ENCODE data around the gene WDFY1. TPM values are rescaled to one million over a fixed set of nuclear protein-coding genes. Genes with fewer than 3 reads are reported as not detected.

The WDFY1 gene
- total and polyA plus RNA-seq, 2 donors: 23.5 to 35.0 TPM

DNA sequence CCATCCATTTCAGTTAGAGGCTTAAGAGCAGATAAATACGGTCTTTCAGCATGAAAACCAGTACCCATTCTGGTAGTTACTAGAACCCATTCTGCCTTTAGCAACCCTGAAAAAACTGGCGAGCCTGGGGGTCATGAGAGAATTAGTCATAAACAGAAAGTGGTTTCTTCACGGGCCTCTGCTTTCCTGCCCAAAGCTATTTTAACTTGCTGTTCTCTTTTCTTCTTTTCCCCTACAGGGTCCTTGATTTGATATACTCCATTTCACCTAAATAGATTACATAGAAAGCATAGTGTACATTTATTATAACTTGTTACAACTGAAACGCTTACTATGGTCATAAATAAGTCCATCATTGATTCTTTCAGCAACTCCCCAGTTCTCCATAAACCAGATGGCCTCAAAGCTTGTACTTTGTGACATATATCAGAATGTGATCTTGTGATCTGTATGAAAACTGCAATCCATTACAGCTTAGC is 48.3 kb downstream of the WDFY1 start:
- H3K9me3 ChIP-seq (ENCODE audit: control insufficient read depth in 2 of 2, insufficient read depth in 1 of 2, low read length in 1 of 2): no peaks in the 10 kb centered on the region
- no peak for DNase-seq (ENCODE audit: low read depth in 6 of 9, low spot score in 9 of 9)
- 80% methylated on average over 4 of the region's 4 CpGs for WGBS
- H3K36me3 ChIP-seq (ENCODE audit: control insufficient read depth in 2 of 2, insufficient read depth in 2 of 2, low read length in 1 of 2): peaks cover 11 to 24% of the 10 kb centered on the region in 2 donors
- H3K4me3 ChIP-seq (ENCODE audit: low read length in 2 of 2): no peak overlapping the region
- no peak overlapping the region for H3K27ac ChIP-seq (ENCODE audit: low read depth in 1 of 2, low read length in 1 of 2)
- no peaks in the 10 kb centered on the region for H3K4me1 ChIP-seq (ENCODE audit: control insufficient read depth in 2 of 2, insufficient read depth in 2 of 2, low read length in 2 of 2)
- H3K27me3 ChIP-seq (ENCODE audit: control insufficient read depth in 2 of 2, insufficient read depth in 1 of 2, low read length in 1 of 2): no peaks in the 10 kb centered on the region

DNA sequence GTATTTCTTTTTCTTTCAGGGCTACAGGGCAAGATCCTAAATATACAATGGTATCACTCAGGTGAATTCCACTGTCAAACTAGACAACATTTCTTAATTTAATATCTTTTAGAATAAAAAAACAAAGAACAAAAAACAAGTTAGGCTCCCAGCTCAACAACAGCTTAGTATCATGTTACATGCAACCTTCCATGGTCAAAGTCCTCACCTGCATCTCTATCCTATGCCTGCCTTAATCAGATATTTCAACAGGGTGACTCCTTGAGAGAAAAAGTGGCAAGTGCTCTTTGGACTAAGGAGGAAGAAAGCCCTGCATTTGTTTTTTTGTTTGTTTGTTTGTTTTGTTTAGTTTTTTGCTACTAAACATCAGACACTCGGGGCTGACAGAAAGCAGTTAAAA is 50.2 kb downstream of the WDFY1 start:
- DNase-seq (ENCODE audit: low read depth in 6 of 9, low spot score in 9 of 9): no peak
- no peaks in the 10 kb centered on the region for H3K4me1 ChIP-seq (ENCODE audit: control insufficient read depth in 2 of 2, insufficient read depth in 2 of 2, low read length in 2 of 2)
- H3K4me3 ChIP-seq (ENCODE audit: low read length in 2 of 2): no peak overlapping the region
- no peaks in the 10 kb centered on the region for H3K27me3 ChIP-seq (ENCODE audit: control insufficient read depth in 2 of 2, insufficient read depth in 1 of 2, low read length in 1 of 2)
- peaks cover 11 to 14% of the 10 kb centered on the region in 2 donors for H3K36me3 ChIP-seq (ENCODE audit: control insufficient read depth in 2 of 2, insufficient read depth in 2 of 2, low read length in 1 of 2)
- H3K9me3 ChIP-seq (ENCODE audit: control insufficient read depth in 2 of 2, insufficient read depth in 1 of 2, low read length in 1 of 2): no peaks in the 10 kb centered on the region
- H3K27ac ChIP-seq (ENCODE audit: low read depth in 1 of 2, low read length in 1 of 2): no peak overlapping the region
- 97% methylated on average over 1 of the region's 1 CpG for WGBS

GRCh38 chr2:223894009-223894408 is 51.1 kb downstream of the WDFY1 start:
- no peak overlapping the region for H3K4me3 ChIP-seq (ENCODE audit: low read length in 2 of 2)
- H3K27me3 ChIP-seq (ENCODE audit: control insufficient read depth in 2 of 2, insufficient read depth in 1 of 2, low read length in 1 of 2): no peaks in the 10 kb centered on the region
- H3K27ac ChIP-seq (ENCODE audit: low read depth in 1 of 2, low read length in 1 of 2): no peak overlapping the region
- DNase-seq (ENCODE audit: low read depth in 6 of 9, low spot score in 9 of 9): no peak
- H3K9me3 ChIP-seq (ENCODE audit: control insufficient read depth in 2 of 2, insufficient read depth in 1 of 2, low read length in 1 of 2): no peaks in the 10 kb centered on the region
- peaks cover 11 to 18% of the 10 kb centered on the region in 2 donors for H3K36me3 ChIP-seq (ENCODE audit: control insufficient read depth in 2 of 2, insufficient read depth in 2 of 2, low read length in 1 of 2)
- H3K4me1 ChIP-seq (ENCODE audit: control insufficient read depth in 2 of 2, insufficient read depth in 2 of 2, low read length in 2 of 2): no peaks in the 10 kb centered on the region
- WGBS: 97% methylated on average over 8 of the region's 8 CpGs

DNA sequence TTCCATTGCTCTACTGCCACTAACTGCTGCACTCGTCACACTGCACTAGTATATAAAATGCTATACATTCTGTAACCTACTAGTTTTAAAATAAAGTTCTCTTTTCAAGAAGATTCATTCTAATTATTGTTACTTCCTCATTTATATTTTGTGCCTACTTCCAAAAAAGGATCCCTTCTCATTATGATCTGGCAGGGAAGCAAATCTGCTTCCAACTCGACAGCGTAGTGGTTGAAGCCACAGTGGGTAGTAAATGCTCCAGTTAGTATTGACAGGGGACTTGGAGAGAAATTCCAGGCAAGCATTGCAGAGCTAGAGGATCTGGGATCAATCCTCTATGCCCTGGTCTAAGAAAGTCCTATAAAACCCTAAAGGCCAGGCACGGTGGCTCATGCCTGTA is 54.4 kb downstream of the WDFY1 start:
- no peak for DNase-seq (ENCODE audit: low read depth in 6 of 9, low spot score in 9 of 9)
- Histone ChIP-seq H3K27ac (ENCODE audit: low read depth in 1 of 2, low read length in 1 of 2) (no peak overlapping the region), H3K27me3 (ENCODE audit: control insufficient read depth in 2 of 2, insufficient read depth in 1 of 2, low read length in 1 of 2) (no peaks in the 10 kb centered on the region), H3K9me3 (ENCODE audit: control insufficient read depth in 2 of 2, insufficient read depth in 1 of 2, low read length in 1 of 2) (no peaks in the 10 kb centered on the region), H3K4me1 (ENCODE audit: control insufficient read depth in 2 of 2, insufficient read depth in 2 of 2, low read length in 2 of 2) (no peaks in the 10 kb centered on the region), H3K4me3 (ENCODE audit: low read length in 2 of 2) (no peak overlapping the region), H3K36me3 (ENCODE audit: control insufficient read depth in 2 of 2, insufficient read depth in 2 of 2, low read length in 1 of 2) (peaks cover 8 to 14% of the 10 kb centered on the region in 2 donors)
- WGBS: 84% methylated on average over 4 of the region's 4 CpGs

- Histone ChIP-seq H3K4me1 (ENCODE audit: control insufficient read depth in 2 of 2, insufficient read depth in 2 of 2, low read length in 2 of 2) (no peaks in the 10 kb centered on the region), H3K27me3 (ENCODE audit: control insufficient read depth in 2 of 2, insufficient read depth in 1 of 2, low read length in 1 of 2) (no peaks in the 10 kb centered on the region), H3K36me3 (ENCODE audit: control insufficient read depth in 2 of 2, insufficient read depth in 2 of 2, low read length in 1 of 2) (peaks cover 4 to 17% of the 10 kb centered on the region in 2 donors), H3K4me3 (ENCODE audit: low read length in 2 of 2) (no peak overlapping the region), H3K9me3 (ENCODE audit: control insufficient read depth in 2 of 2, insufficient read depth in 1 of 2, low read length in 1 of 2) (no peaks in the 10 kb centered on the region), H3K27ac (ENCODE audit: low read depth in 1 of 2, low read length in 1 of 2) (no peak overlapping the region)
- 97% methylated on average over 3 of the region's 3 CpGs for WGBS
- no peak for DNase-seq (ENCODE audit: low read depth in 6 of 9, low spot score in 9 of 9)
Observed at GRCh38 chr2:223889229-223889628, 55.9 kb downstream of the WDFY1 start.

GRCh38 chr2:223888251-223888650 is 56.9 kb downstream of the WDFY1 start:
- 100% methylated on average over 2 of the region's 2 CpGs for WGBS
- H3K36me3 ChIP-seq (ENCODE audit: control insufficient read depth in 2 of 2, insufficient read depth in 2 of 2, low read length in 1 of 2): peaks cover 0 to 13% of the 10 kb centered on the region in 2 donors
- DNase-seq (ENCODE audit: low read depth in 6 of 9, low spot score in 9 of 9): no peak

DNA sequence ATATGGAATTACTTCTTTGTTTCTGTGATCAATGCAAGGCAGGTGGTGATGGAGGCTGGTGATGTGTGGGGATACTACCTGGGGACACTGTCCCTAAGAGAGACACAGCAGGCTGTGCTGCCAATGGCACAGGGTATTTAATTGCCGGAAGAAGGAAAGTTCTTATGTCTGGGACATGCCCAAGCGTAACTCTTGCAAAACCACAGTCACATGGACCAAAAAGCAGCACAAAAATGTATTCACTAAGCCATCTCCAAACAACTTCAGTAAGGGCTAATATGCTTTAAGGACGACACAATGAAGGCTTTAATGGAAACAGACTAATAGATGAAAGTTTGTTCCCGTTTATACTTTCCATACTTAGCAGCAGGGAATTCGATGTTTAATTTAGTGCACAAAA is 58.0 kb downstream of the WDFY1 start:
- Histone ChIP-seq H3K36me3 (ENCODE audit: control insufficient read depth in 2 of 2, insufficient read depth in 2 of 2, low read length in 1 of 2) (peaks cover 0 to 10% of the 10 kb centered on the region in 2 donors), H3K4me1 (ENCODE audit: control insufficient read depth in 2 of 2, insufficient read depth in 2 of 2, low read length in 2 of 2) (no peaks in the 10 kb centered on the region), H3K27ac (ENCODE audit: low read depth in 1 of 2, low read length in 1 of 2) (no peak overlapping the region), H3K4me3 (ENCODE audit: low read length in 2 of 2) (no peak overlapping the region), H3K27me3 (ENCODE audit: control insufficient read depth in 2 of 2, insufficient read depth in 1 of 2, low read length in 1 of 2) (no peaks in the 10 kb centered on the region), H3K9me3 (ENCODE audit: control insufficient read depth in 2 of 2, insufficient read depth in 1 of 2, low read length in 1 of 2) (no peaks in the 10 kb centered on the region)
- 95% methylated on average over 5 of the region's 5 CpGs for WGBS
- no peak for DNase-seq (ENCODE audit: low read depth in 6 of 9, low spot score in 9 of 9)

More at GRCh38 chr2:223888251-223888650, 56.9 kb downstream of the WDFY1 start:
- H3K27me3 ChIP-seq (ENCODE audit: control insufficient read depth in 2 of 2, insufficient read depth in 1 of 2, low read length in 1 of 2): no peaks in the 10 kb centered on the region
- H3K9me3 ChIP-seq (ENCODE audit: control insufficient read depth in 2 of 2, insufficient read depth in 1 of 2, low read length in 1 of 2): no peaks in the 10 kb centered on the region
- H3K4me1 ChIP-seq (ENCODE audit: control insufficient read depth in 2 of 2, insufficient read depth in 2 of 2, low read length in 2 of 2): no peaks in the 10 kb centered on the region
- H3K27ac ChIP-seq (ENCODE audit: low read depth in 1 of 2, low read length in 1 of 2): no peak overlapping the region
- H3K4me3 ChIP-seq (ENCODE audit: low read length in 2 of 2): no peak overlapping the region

- WGBS: 62% methylated on average over 2 of the region's 2 CpGs
- no peak overlapping the region for H3K27ac ChIP-seq (ENCODE audit: low read depth in 1 of 2, low read length in 1 of 2)
- H3K27me3 ChIP-seq (ENCODE audit: control insufficient read depth in 2 of 2, insufficient read depth in 1 of 2, low read length in 1 of 2): no peaks in the 10 kb centered on the region
- H3K4me1 ChIP-seq (ENCODE audit: control insufficient read depth in 2 of 2, insufficient read depth in 2 of 2, low read length in 2 of 2): no peaks in the 10 kb centered on the region
- no peak for DNase-seq (ENCODE audit: low read depth in 6 of 9, low spot score in 9 of 9)
- no peaks in the 10 kb centered on the region for H3K9me3 ChIP-seq (ENCODE audit: control insufficient read depth in 2 of 2, insufficient read depth in 1 of 2, low read length in 1 of 2)
- H3K4me3 ChIP-seq (ENCODE audit: low read length in 2 of 2): no peak overlapping the region
- peaks cover 0 to 10% of the 10 kb centered on the region in 2 donors for H3K36me3 ChIP-seq (ENCODE audit: control insufficient read depth in 2 of 2, insufficient read depth in 2 of 2, low read length in 1 of 2)
Observed at GRCh38 chr2:223886726-223887125, 58.4 kb downstream of the WDFY1 start.

DNA sequence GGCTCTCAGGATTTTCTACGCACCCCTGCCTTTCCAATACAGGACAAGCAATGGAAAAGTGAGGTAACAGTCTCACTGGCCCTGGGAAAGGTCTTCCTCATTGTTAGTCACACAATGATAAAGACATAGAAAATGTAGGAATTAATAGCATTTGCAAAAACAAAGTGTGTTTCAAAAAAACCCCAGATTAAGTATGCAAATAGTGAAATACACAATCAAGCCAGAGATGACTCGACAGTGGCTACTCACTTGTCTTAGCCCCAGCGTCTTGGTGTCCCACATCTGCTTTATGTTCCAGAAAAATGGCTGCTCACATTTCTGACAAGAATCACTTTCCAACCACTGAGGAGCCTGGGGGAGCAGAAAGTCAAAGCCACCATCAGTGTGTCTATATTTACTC is 60.7 kb downstream of the WDFY1 start:
- WGBS: 96% methylated on average over 3 of the region's 3 CpGs

GRCh38 chr2:223882715-223883114 is 62.4 kb downstream of the WDFY1 start:
- Histone ChIP-seq H3K36me3 (ENCODE audit: control insufficient read depth in 2 of 2, insufficient read depth in 2 of 2, low read length in 1 of 2) (peaks cover 11 to 29% of the 10 kb centered on the region in 2 donors), H3K27ac (ENCODE audit: low read depth in 1 of 2, low read length in 1 of 2) (no peak overlapping the region), H3K9me3 (ENCODE audit: control insufficient read depth in 2 of 2, insufficient read depth in 1 of 2, low read length in 1 of 2) (no peaks in the 10 kb centered on the region), H3K4me1 (ENCODE audit: control insufficient read depth in 2 of 2, insufficient read depth in 2 of 2, low read length in 2 of 2) (no peaks in the 10 kb centered on the region), H3K4me3 (ENCODE audit: low read length in 2 of 2) (no peak overlapping the region), H3K27me3 (ENCODE audit: control insufficient read depth in 2 of 2, insufficient read depth in 1 of 2, low read length in 1 of 2) (no peaks in the 10 kb centered on the region)
- WGBS: 96% methylated on average over 5 of the region's 5 CpGs
- DNase-seq (ENCODE audit: low read depth in 6 of 9, low spot score in 9 of 9): no peak

More for the DNA sequence above, 60.7 kb downstream of the WDFY1 start:
- Histone ChIP-seq H3K4me1 (ENCODE audit: control insufficient read depth in 2 of 2, insufficient read depth in 2 of 2, low read length in 2 of 2) (no peaks in the 10 kb centered on the region), H3K9me3 (ENCODE audit: control insufficient read depth in 2 of 2, insufficient read depth in 1 of 2, low read length in 1 of 2) (no peaks in the 10 kb centered on the region), H3K4me3 (ENCODE audit: low read length in 2 of 2) (no peak overlapping the region), H3K27me3 (ENCODE audit: control insufficient read depth in 2 of 2, insufficient read depth in 1 of 2, low read length in 1 of 2) (no peaks in the 10 kb centered on the region), H3K27ac (ENCODE audit: low read depth in 1 of 2, low read length in 1 of 2) (no peak overlapping the region), H3K36me3 (ENCODE audit: control insufficient read depth in 2 of 2, insufficient read depth in 2 of 2, low read length in 1 of 2) (peaks cover 6 to 22% of the 10 kb centered on the region in 2 donors)
- no peak for DNase-seq (ENCODE audit: low read depth in 6 of 9, low spot score in 9 of 9)
